Measurements from ENCODE around the gene WNT9A. TPM values are rescaled to one million over a fixed set of nuclear protein-coding genes. Genes with fewer than 3 reads are reported as not detected.

WNT9A gene
- total and polyA plus RNA-seq, 2 experiments from 2014 or later: 1.4 TPM; not detected in 1

GRCh38 chr1:227891223-227891954 is 56.3 kb downstream of the WNT9A start:
- no peak for TF ChIP-seq CTCF (IDR thresholded peaks at IDR 0.05; ENCODE audit: low read depth, low read length)
- Histone ChIP-seq H3K4me3 (no peak overlapping the region), H3K9me3 (ENCODE audit: low read depth) (no peaks in the 10 kb centered on the region), H3K27me3 (no peaks in the 10 kb centered on the region), H3K4me1 (ENCODE audit: low read depth) (peaks cover 8% of the 10 kb centered on the region), H3K36me3 (no peaks in the 10 kb centered on the region), H3K27ac (no peak overlapping the region)
- no peak for DNase-seq (ENCODE audit: low read depth in 1 of 2, low spot score in 1 of 2)

- Histone ChIP-seq H3K36me3 (no peaks in the 10 kb centered on the region), H3K4me1 (ENCODE audit: low read depth) (peaks cover under 1% of the 10 kb centered on the region), H3K9me3 (ENCODE audit: low read depth) (no peaks in the 10 kb centered on the region), H3K27ac (no peak overlapping the region), H3K27me3 (no peaks in the 10 kb centered on the region), H3K4me3 (no peak overlapping the region)
- DNase-seq (ENCODE audit: low read depth in 1 of 2, low spot score in 1 of 2): no peak
- TF ChIP-seq CTCF (IDR thresholded peaks at IDR 0.05; ENCODE audit: low read depth, low read length): no peak
Observed at GRCh38 chr1:227890451-227891222, 57.1 kb downstream of the WNT9A start.

- Histone ChIP-seq H3K36me3 (no peaks in the 10 kb centered on the region), H3K9me3 (ENCODE audit: low read depth) (no peaks in the 10 kb centered on the region), H3K4me1 (ENCODE audit: low read depth) (no peaks in the 10 kb centered on the region), H3K27me3 (no peaks in the 10 kb centered on the region), H3K4me3 (no peak overlapping the region), H3K27ac (no peak overlapping the region)
- TF ChIP-seq CTCF (IDR thresholded peaks at IDR 0.05; ENCODE audit: low read depth, low read length): no peak
- no peak for DNase-seq (ENCODE audit: low read depth in 1 of 2, low spot score in 1 of 2)
Observed at GRCh38 chr1:227889863-227890405, 57.8 kb downstream of the WNT9A start.

- TF ChIP-seq CTCF (IDR thresholded peaks at IDR 0.05; ENCODE audit: low read depth, low read length): no peak
- no peak for DNase-seq (ENCODE audit: low read depth in 1 of 2, low spot score in 1 of 2)
- Histone ChIP-seq H3K36me3 (no peaks in the 10 kb centered on the region), H3K4me3 (no peak overlapping the region), H3K27me3 (no peaks in the 10 kb centered on the region), H3K4me1 (ENCODE audit: low read depth) (no peaks in the 10 kb centered on the region), H3K27ac (no peak overlapping the region), H3K9me3 (ENCODE audit: low read depth) (no peaks in the 10 kb centered on the region)
Observed at GRCh38 chr1:227889047-227889862, 58.5 kb downstream of the WNT9A start.

GRCh38 chr1:227888404-227889046 is 59.2 kb downstream of the WNT9A start:
- no peak for DNase-seq (ENCODE audit: low read depth in 1 of 2, low spot score in 1 of 2)
- Histone ChIP-seq H3K9me3 (ENCODE audit: low read depth) (no peaks in the 10 kb centered on the region), H3K27me3 (no peaks in the 10 kb centered on the region), H3K27ac (no peak overlapping the region), H3K4me1 (ENCODE audit: low read depth) (no peaks in the 10 kb centered on the region), H3K4me3 (no peak overlapping the region), H3K36me3 (no peaks in the 10 kb centered on the region)
- TF ChIP-seq CTCF (IDR thresholded peaks at IDR 0.05; ENCODE audit: low read depth, low read length): no peak

Data from cardiac muscle cell (in vitro differentiated cells and primary cell).